HL-60 (cell line): ENCODE measurements around the gene EEF2K.
A peak's percentile ranks its signal among the peaks of the same experiment; 100 is the strongest.

Source experiments
- DNase-seq, 2 experiments: peaks; one replicate each; pipeline ENCODE4 v3.0.0-alpha.2; 2010 to 2020; ENCODE audit warnings: low read depth in 1 of 2, low spot score in 1 of 2
- H3K27ac ChIP-seq: fragments of 250-450 bp; sonication (Bioruptor Pico); replicated peaks from 2 replicates; pipeline ENCODE4 v1.5.1; 2020; ENCODE audit warnings: mild to moderate bottlenecking, moderate library complexity
- H3K27me3 ChIP-seq: fragments of 250-450 bp; sonication (Bioruptor Pico); 2 replicates; pipeline ENCODE4 v1.5.1; 2021; ENCODE audit warnings: mild to moderate bottlenecking, moderate library complexity; ENCODE audit not compliant: insufficient read depth, poor library complexity, severe bottlenecking
- H3K4me3 ChIP-seq: replicated peaks from 2 replicates; pipeline ENCODE4 v1.5.1; 2011; ENCODE audit warnings: mild to moderate bottlenecking, control low read depth, low read length; ENCODE audit not compliant: insufficient read depth
- CTCF ChIP-seq: IDR thresholded peaks from one replicate; pipeline ENCODE4 v1.5.1; 2011; ENCODE audit warnings: low read length, control low read depth, inconsistent platforms; ENCODE audit not compliant: insufficient read depth
- GABPA ChIP-seq: IDR thresholded peaks from 2 replicates; pipeline ENCODE4 v1.6.1; 2012; ENCODE audit warnings: low read depth
- POLR2AphosphoS5 ChIP-seq: IDR thresholded peaks from 2 replicates; pipeline ENCODE4 v1.6.1; 2012; ENCODE audit warnings: low read depth
- REST ChIP-seq: IDR thresholded peaks from 2 replicates; pipeline ENCODE4 v1.6.1; 2012; ENCODE audit warnings: low read depth; ENCODE audit not compliant: insufficient replicate concordance
- SPI1 ChIP-seq: IDR thresholded peaks from 2 replicates; pipeline ENCODE4 v1.6.1; 2012; ENCODE audit warnings: low read depth, mild to moderate bottlenecking, borderline replicate concordance
- long read RNA-seq: library from polyadenylated mRNA; unstranded; transcript quantifications from one replicate; pipeline ENCODE4 v2.0.0, GENCODE V29; 2020

EEF2K gene
- long read RNA-seq, full-length matches to known transcripts: 20 of 41 reads
- long read RNA-seq, partial matches to known transcripts: 5 of 41 reads
- long read RNA-seq, other reads (novel, unspliced or antisense): 16 of 41 reads

GRCh38 chr16:22206013-22206841, at the start of gene EEF2K:
Gene EEF2K, plus strand, starts transcription at chr16:22206278. Its CDS starts 19,452 bp downstream, at chr16:22225730.
- TF ChIP-seq SPI1 (peak; percentile 16; the same call in 1 of the 2 replicates), GABPA (peak; percentile 71), CTCF (peak; percentile 83), POLR2AphosphoS5 (peak; percentile 52), REST (no peak)
- H3K27ac ChIP-seq: peak within 1 kb of the TSS; percentile 88

GRCh38 chr16:22161401-22161800, 44.7 kb upstream of the EEF2K start:
- no peak overlapping the region for H3K4me3 ChIP-seq
- H3K27me3 ChIP-seq: peaks cover 14% of the 10 kb centered on the region
- DNase-seq: no peak
- no peak for TF ChIP-seq SPI1
- no peak for TF ChIP-seq GABPA
- TF ChIP-seq POLR2AphosphoS5: no peak
- TF ChIP-seq REST: no peak
- TF ChIP-seq CTCF: no peak
- no peak overlapping the region for H3K27ac ChIP-seq

More at GRCh38 chr16:22206013-22206841, at the start of gene EEF2K:
- Histone ChIP-seq H3K4me3 (peak within 1 kb of the TSS; percentile 91), H3K27me3 (no peaks in the 10 kb centered on the region)
- peak; percentile 90 to 95 for DNase-seq

GRCh38 chr16:22161999-22162655, 44.0 kb upstream of the EEF2K start, which contains the start of gene SDR42E2:
Gene SDR42E2, plus strand, starts transcription at chr16:22162506. Its CDS starts 3,077 bp downstream, at chr16:22165583.
- Histone ChIP-seq H3K27me3 (peaks cover 14% of the 10 kb centered on the region), H3K4me3 (no peak within 1 kb of the TSS), H3K27ac (no peak within 1 kb of the TSS)
- DNase-seq: no peak
- no peak for TF ChIP-seq GABPA
- no peak for TF ChIP-seq CTCF
- no peak for TF ChIP-seq REST
- TF ChIP-seq POLR2AphosphoS5: no peak
- no peak for TF ChIP-seq SPI1
